Measurements from ENCODE around the gene INTS7. TPM values are rescaled to one million over a fixed set of nuclear protein-coding genes. Genes with fewer than 3 reads are reported as not detected.

INTS7 gene
- total and polyA plus RNA-seq, 2 experiments from 2014 or later = 10.9 to 34.0 TPM

DNA sequence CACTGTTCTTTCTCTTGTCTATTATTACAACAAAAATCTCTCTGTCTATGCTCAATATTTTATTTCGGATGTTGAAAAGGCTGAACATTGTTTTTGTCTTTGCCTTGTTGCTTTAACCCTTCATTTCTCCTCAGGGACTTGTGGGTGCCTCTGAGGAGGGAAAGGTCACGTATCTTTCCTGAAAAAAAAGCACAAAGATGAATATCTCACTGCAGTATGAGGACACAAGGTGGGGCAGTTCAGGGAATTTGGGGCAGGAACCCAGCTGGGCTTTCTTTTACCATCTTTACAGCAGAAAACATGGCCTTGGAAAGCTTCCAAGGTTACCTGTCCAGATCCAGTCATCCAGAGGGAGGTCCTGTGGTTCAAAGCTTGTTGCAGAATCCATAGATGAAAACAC lies 105.7 kb downstream of the INTS7 start (continued):
- TF ChIP-seq JUNB (IDR thresholded peaks at IDR 0.05; ENCODE audit: unreplicated experiment) (no peak), STAT1 (IDR thresholded peaks at IDR 0.05; ENCODE audit: unreplicated experiment) (no peak), ETS1 (IDR thresholded peaks at IDR 0.05) (no peak), EZH2 (IDR thresholded peaks at IDR 0.05; ENCODE audit: low read depth, unreplicated experiment) (no peak), EZH2phosphoT487 (IDR thresholded peaks at IDR 0.05; ENCODE audit: unreplicated experiment) (no peak), CREB1 (CRISPR knock-in tag; IDR thresholded peaks at IDR 0.05; ENCODE audit: low read depth) (no peak), POLR2AphosphoS5 (IDR thresholded peaks at IDR 0.05; ENCODE audit: low read depth) (no peak)
- TF ChIP-seq, protein P1, sequence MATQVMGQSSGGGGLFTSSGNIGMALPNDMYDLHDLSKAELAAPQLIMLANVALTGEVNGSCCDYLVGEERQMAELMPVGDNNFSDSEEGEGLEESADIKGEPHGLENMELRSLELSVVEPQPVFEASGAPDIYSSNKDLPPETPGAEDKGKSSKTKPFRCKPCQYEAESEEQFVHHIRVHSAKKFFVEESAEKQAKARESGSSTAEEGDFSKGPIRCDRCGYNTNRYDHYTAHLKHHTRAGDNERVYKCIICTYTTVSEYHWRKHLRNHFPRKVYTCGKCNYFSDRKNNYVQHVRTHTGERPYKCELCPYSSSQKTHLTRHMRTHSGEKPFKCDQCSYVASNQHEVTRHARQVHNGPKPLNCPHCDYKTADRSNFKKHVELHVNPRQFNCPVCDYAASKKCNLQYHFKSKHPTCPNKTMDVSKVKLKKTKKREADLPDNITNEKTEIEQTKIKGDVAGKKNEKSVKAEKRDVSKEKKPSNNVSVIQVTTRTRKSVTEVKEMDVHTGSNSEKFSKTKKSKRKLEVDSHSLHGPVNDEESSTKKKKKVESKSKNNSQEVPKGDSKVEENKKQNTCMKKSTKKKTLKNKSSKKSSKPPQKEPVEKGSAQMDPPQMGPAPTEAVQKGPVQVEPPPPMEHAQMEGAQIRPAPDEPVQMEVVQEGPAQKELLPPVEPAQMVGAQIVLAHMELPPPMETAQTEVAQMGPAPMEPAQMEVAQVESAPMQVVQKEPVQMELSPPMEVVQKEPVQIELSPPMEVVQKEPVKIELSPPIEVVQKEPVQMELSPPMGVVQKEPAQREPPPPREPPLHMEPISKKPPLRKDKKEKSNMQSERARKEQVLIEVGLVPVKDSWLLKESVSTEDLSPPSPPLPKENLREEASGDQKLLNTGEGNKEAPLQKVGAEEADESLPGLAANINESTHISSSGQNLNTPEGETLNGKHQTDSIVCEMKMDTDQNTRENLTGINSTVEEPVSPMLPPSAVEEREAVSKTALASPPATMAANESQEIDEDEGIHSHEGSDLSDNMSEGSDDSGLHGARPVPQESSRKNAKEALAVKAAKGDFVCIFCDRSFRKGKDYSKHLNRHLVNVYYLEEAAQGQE (IDR thresholded peaks at IDR 0.05; ENCODE audit: unreplicated experiment) = no peak

GRCh38 chr1:211928993-211929637 lies 106.2 kb downstream of the INTS7 start:
- Histone ChIP-seq H3K27me3 (ENCODE audit: insufficient read depth) (no peaks in the 10 kb centered on the region), H2AFZ (peak overlapping the region; percentile 70), H3K4me1 (ENCODE audit: insufficient read depth) (peaks cover 23% of the 10 kb centered on the region), H3K9me2 (ENCODE audit: insufficient read depth) (no peaks in the 10 kb centered on the region), H3K4me2 (peak overlapping the region; percentile 59), H4K20me1 (replicated peaks; ENCODE audit: insufficient read depth) (no peaks in the 10 kb centered on the region), H3K36me3 (ENCODE audit: insufficient read depth) (no peaks in the 10 kb centered on the region), H3F3A (replicated peaks; ENCODE audit: low read depth) (no peaks in the 10 kb centered on the region), H3K79me2 (replicated peaks; ENCODE audit: insufficient read depth) (no peaks in the 10 kb centered on the region), H3K27ac (ENCODE audit: low read depth) (no peak overlapping the region), H3K4me3 (no peak overlapping the region; the same call in 1 of the 2 replicates)
- DNase-seq (ENCODE audit: low spot score) = peak; percentile 60
- Mint-ChIP-seq H3K4me1 (peaks cover 27% of the 10 kb centered on the region), H3K36me3 (ENCODE audit: low read depth) (no peaks in the 10 kb centered on the region), H3K27ac (peak overlapping the region; percentile 52), H3K27me3 (ENCODE audit: insufficient read depth, low read depth, poor library complexity) (peaks cover 4% of the 10 kb centered on the region), H3K4me3 (no peak overlapping the region), H3K9me3 (no peaks in the 10 kb centered on the region; the same call in 2 of the 3 replicates)
- peak; percentile 31 for ATAC-seq
- no peak for TF ChIP-seq EZH2phosphoT487 (IDR thresholded peaks at IDR 0.05; ENCODE audit: unreplicated experiment)
- TF ChIP-seq CREB1 (CRISPR knock-in tag; IDR thresholded peaks at IDR 0.05; ENCODE audit: low read depth) = no peak
- no peak for TF ChIP-seq ZNF462 (CRISPR knock-in tag; IDR thresholded peaks at IDR 0.05)
- TF ChIP-seq, protein P2, sequence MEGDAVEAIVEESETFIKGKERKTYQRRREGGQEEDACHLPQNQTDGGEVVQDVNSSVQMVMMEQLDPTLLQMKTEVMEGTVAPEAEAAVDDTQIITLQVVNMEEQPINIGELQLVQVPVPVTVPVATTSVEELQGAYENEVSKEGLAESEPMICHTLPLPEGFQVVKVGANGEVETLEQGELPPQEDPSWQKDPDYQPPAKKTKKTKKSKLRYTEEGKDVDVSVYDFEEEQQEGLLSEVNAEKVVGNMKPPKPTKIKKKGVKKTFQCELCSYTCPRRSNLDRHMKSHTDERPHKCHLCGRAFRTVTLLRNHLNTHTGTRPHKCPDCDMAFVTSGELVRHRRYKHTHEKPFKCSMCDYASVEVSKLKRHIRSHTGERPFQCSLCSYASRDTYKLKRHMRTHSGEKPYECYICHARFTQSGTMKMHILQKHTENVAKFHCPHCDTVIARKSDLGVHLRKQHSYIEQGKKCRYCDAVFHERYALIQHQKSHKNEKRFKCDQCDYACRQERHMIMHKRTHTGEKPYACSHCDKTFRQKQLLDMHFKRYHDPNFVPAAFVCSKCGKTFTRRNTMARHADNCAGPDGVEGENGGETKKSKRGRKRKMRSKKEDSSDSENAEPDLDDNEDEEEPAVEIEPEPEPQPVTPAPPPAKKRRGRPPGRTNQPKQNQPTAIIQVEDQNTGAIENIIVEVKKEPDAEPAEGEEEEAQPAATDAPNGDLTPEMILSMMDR (conservative IDR thresholded peaks at IDR 0.05; ENCODE audit: low read depth in 2 of 2) = no peak
- no peak for TF ChIP-seq JUNB (IDR thresholded peaks at IDR 0.05; ENCODE audit: unreplicated experiment)
- TF ChIP-seq ETS1 (IDR thresholded peaks at IDR 0.05) = no peak

Data from GM23338 (cell line).